NCI-H1105 treated with DMSO at 0.1 percent for 48 hours (cell line): ENCODE data around the gene LRRC37B.
"Not testable (repeated sequence)": the region's sequence is repeated elsewhere in the genome, so short reads cannot be mapped to it uniquely, and the experiment has no call there.

Experiments
- DNase-seq: peaks from one replicate; lab custom pipeline; 2025; lab: John Stamatoyannopoulos, UW

LRRC37B gene

DNA sequence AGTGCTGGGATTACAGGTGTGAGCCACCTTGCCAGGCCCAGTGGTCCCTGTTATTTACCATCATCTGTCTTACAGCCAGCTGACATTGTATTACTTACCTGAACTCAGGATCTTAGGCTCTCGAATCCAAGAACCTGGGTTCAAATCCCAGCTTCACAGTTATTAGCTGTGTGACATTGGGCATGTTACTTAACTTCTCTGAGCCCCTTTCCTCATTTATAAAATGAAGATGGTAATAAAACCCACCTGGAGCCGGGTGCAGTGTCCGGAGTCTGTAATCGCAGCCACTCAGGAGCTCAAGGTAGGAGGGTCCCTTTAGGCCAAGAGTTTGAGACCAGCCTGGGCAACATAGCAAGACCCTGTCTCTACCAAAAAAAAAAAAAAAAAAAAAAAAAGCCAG, 79.7 kb downstream of the LRRC37B start:
- not testable (repeated sequence) for DNase-seq

DNA sequence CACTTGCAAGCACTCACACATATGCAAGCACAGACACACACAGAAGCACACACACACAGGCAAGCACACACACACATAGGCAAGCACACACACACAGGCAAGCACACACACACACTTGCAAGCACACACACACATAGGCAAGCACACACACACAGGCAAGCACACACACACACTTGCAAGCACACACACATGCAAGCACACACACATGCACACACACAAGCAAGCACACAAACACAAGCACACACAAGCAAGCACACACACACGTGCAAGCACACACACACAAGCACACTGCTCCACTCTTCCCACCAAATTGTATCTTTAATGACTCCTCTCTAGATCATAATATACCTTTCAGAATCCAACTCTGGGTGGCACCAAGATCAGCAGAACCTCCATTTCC, 84.9 kb downstream of the LRRC37B start:
- DNase-seq, result not testable (repeated sequence)

DNA sequence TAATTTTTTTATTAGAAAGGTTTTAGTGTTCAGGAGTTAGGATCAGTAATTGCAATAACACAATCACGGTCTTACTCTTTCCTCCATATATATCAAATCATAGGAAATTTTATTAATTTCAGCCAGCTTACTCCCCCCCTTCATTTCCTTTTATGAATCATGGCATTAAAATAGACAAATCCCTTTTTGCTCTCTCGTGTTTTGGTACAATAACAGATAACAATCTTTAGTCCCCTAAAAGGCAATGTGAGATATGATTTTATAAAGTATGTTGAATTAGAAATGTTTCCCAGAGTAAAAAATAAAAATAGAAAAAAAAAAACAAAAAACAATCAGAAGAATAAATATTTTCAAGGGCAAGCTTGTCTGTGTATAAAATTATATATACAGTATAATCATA, 92.5 kb downstream of the LRRC37B start:
- DNase-seq, result no peak

DNA sequence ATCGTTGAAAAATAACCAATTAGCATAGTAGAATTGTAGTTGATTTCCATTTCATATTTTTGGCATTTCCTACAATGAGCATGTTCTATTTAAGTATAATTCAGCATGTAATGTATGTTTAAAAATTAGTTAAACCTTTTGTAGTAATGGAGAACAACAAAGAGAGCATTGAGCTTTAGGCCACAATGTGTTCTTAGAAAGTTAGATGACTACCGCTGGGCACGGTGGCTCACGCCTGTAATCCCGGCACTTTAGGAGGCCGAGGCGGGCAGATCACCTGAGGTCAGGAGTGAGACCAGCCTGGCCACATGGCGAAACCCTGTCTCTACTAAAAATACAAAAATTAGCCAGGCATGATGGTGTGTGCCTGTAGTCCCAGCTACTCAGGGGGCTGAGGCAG, 93.1 kb downstream of the LRRC37B start:
- DNase-seq, result not testable (repeated sequence)

DNA sequence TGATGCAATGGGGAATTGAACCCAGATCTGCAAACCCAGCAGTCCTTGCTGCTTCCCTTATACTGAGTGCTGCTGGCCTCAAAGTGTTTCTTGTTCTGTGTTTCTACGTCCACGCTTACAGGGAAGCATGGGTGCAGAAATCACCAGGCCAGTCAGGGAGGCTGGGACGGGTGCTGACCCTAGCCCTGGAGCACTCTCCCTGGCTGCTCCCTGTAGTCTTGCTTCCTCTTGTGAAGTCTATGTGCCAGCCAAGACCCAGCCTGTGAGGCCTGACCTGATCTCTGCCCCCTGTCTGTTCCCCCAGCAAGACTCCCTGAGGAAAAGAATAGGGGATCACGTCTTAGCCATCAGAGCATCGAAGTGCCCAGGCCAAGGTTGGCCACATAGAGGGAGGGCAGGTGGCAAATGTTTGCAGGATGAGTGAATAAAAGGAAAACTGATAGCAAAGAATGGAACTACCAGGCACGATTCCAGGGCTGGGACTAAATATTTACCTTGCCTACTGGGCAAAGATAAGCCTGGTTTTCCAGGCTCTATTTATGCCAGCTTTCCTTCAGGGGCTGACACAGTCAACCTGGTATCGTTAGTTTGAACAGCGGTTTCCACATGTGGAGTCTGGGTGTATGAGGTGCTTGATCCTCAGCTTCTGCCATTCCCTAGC, 93.9 kb downstream of the LRRC37B start:
- peak; percentile 8 for DNase-seq

DNA sequence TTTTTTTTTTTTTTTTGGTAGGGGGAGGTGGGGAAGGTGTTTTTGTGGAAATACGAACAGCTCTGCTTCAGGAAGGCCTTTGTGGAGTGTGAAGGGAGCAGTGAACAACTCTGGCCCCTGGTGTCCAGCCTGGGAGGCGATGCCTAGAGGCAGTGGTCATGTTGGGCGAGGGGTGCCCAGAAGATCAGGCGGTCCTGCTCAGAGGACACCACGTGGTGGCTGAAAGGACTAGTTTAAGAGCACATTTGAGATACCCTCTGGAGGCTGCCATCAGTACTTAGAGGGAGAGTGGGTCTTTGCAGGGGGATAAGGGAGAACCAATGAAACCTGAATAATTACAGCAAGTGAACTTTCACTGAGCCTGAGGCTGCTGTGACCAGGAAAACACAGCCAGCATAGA, 95.0 kb downstream of the LRRC37B start:
- no peak for DNase-seq

DNA sequence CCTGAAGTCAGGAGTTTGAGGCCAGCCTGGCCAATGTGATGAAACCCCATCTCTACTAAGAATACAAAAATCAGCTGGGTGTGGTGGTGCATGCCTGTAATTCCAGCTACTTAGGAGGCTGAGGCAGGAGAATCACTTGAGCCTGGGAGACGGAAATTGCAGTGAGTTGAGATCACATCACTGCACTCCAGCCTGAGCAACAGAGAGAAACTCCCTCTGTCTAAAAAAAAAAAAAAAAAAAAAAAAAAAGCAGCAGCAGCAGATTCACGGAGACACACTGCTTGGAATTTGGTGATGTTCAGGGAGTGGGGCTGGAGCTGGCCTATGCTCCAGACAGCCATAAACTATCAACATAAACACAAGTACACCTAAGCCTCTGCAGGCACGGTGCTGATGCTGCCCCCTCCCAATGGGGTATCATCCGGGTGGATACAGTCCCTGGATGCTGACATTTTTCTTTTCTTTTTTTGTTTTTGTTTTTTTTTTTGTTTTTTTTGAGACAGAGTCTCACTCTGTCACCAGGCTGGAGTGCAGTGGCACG, 95.5 kb downstream of the LRRC37B start:
- DNase-seq, result no peak
